Activated T-cell treated with anti-CD3 and anti-CD28 coated beads, Interleukin-2, amount 50 U/mL, for 4 hours (primary cell): ENCODE results near the gene GJB6. TPM values are rescaled to one million over a fixed set of nuclear protein-coding genes. Genes with fewer than 3 reads are reported as not detected.

Experiments
- ATAC-seq, 2 donors: fragments of 200-7000 bp; cut with Tn5 transposase; one replicate each; pipeline ENCODE4 v1.10.0; 2021
- DNase-seq: peaks from one replicate; pipeline ENCODE4 v3.0.0-alpha.2; 2020
- H3K27me3 Mint-ChIP-seq: one replicate; pipeline ENCODE4 v1.8.0; 2021; ENCODE audit warnings: low read depth, mixed read lengths
- H3K36me3 Mint-ChIP-seq: one replicate; pipeline ENCODE4 v1.8.0; 2022; ENCODE audit warnings: mixed read lengths; ENCODE audit not compliant: insufficient read depth
- H3K4me1 Mint-ChIP-seq: one replicate; pipeline ENCODE4 v1.8.0; 2021; ENCODE audit warnings: low read depth, mixed read lengths
- H3K4me3 Mint-ChIP-seq: one replicate; pipeline ENCODE4 v1.8.0; 2021; ENCODE audit warnings: mild to moderate bottlenecking, moderate library complexity, mixed read lengths
- H3K9me3 Mint-ChIP-seq: one replicate; pipeline ENCODE4 v1.8.0; 2021; ENCODE audit warnings: mixed read lengths
- total RNA-seq, 3 donors: library from RNA; stranded (reverse); gene quantifications; one replicate each; pipeline ENCODE4 v1.2.1, GENCODE V29; 2021

GJB6 gene
- total RNA-seq, 3 donors from 2014 or later = 3.1 to 5.1 (median 3.7) TPM

DNA sequence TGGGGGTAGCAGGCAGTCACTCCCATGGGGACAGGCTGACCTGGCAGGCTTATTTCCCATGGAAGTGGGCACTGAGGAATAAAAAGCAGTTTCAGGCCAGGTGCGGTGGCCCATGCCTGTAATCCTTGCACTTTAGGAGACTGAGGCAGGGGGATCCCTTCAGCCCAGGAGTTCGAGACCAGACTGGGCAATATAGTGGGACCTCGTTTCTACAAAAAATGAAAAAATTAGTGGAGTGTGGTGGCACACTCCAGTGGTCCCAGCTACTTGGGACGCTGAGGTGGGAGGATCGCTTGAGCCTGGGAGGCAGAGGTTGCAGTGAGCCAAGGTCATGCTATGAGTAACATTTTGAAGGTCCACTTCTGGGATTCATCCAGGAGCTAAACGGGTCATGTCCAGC lies 45.3 kb downstream of the GJB6 start:
- Mint-ChIP-seq H3K36me3 (no peaks in the 10 kb centered on the region), H3K27me3 (peaks cover 21% of the 10 kb centered on the region), H3K9me3 (no peaks in the 10 kb centered on the region), H3K4me1 (peaks cover 2% of the 10 kb centered on the region), H3K4me3 (no peak overlapping the region)
- ATAC-seq = no peak
- DNase-seq = no peak

GRCh38 chr13:20185366-20186056 lies 46.6 kb downstream of the GJB6 start:
- Mint-ChIP-seq H3K36me3 (no peaks in the 10 kb centered on the region), H3K27me3 (peaks cover 20% of the 10 kb centered on the region), H3K9me3 (no peaks in the 10 kb centered on the region), H3K4me3 (no peak overlapping the region), H3K4me1 (peaks cover 2% of the 10 kb centered on the region)
- DNase-seq = no peak
- no peak for ATAC-seq

DNA sequence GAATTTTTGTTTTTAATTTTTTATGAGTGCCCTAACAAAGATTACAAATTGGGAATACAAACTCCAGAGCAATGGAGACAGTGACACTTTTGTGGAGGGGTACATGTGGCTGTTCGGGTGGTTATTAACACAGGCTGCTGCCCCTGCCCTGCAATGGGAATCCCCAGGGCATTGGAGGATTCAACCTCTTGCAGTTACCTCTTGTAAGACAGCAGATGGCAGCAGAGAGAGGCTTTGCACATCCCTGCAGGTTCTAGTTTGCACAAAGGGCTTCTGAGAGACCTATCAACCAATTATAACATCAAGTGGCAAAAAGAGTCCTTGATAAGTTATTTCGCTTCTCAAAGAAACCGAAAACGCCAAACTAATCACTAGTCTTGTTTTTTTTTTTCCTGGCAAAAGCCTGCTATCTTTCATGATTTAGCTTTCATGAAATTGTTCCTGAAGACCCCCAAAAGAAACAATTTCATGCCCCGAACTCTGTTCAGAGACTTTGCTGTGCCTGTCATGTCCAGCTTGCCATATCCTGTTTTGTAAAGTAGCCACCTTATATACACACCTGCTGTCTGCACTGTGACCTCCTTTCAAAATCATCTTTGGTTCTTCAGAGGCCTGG lies 49.8 kb downstream of the GJB6 start:
- ATAC-seq = peak; percentile 91 to 95
- Mint-ChIP-seq H3K9me3 (no peaks in the 10 kb centered on the region), H3K4me1 (peaks cover 2% of the 10 kb centered on the region), H3K4me3 (no peak overlapping the region), H3K36me3 (no peaks in the 10 kb centered on the region), H3K27me3 (peaks cover 47% of the 10 kb centered on the region)
- peak; percentile 45 for DNase-seq

- H3K9me3 Mint-ChIP-seq = no peaks in the 10 kb centered on the region
- no peak for ATAC-seq
- H3K27me3 Mint-ChIP-seq = peaks cover 53% of the 10 kb centered on the region
- DNase-seq = no peak
- H3K36me3 Mint-ChIP-seq = no peaks in the 10 kb centered on the region
- H3K4me3 Mint-ChIP-seq = no peak overlapping the region
- peaks cover 2% of the 10 kb centered on the region for H3K4me1 Mint-ChIP-seq
These were observed 50.9 kb downstream of the GJB6 start for GRCh38 chr13:20181188-20181587.

DNA sequence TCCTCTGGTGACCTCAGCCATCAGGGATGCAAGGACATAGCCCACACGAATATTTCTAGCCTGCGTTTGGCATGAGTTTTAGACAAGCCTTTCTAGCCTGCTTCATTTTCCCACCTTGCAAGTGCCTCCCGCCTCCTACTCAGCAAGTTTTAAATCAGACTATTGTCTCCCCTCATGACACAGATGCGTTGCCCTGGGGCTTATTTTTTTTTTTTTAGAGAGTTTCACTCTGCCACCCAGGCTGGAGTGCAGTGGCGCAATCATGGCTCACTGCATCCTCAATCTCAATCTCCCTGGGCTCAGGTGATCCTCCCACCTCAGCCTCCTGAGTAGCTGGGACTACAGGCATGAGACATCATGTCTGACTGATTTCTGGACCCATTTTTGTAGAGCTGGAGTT lies 54.0 kb downstream of the GJB6 start:
- no peak overlapping the region for H3K4me3 Mint-ChIP-seq
- no peaks in the 10 kb centered on the region for H3K9me3 Mint-ChIP-seq
- peaks cover 79% of the 10 kb centered on the region for H3K27me3 Mint-ChIP-seq
- DNase-seq (no peak), ATAC-seq (no peak)
- peaks cover 17% of the 10 kb centered on the region for H3K4me1 Mint-ChIP-seq
- no peaks in the 10 kb centered on the region for H3K36me3 Mint-ChIP-seq

DNA sequence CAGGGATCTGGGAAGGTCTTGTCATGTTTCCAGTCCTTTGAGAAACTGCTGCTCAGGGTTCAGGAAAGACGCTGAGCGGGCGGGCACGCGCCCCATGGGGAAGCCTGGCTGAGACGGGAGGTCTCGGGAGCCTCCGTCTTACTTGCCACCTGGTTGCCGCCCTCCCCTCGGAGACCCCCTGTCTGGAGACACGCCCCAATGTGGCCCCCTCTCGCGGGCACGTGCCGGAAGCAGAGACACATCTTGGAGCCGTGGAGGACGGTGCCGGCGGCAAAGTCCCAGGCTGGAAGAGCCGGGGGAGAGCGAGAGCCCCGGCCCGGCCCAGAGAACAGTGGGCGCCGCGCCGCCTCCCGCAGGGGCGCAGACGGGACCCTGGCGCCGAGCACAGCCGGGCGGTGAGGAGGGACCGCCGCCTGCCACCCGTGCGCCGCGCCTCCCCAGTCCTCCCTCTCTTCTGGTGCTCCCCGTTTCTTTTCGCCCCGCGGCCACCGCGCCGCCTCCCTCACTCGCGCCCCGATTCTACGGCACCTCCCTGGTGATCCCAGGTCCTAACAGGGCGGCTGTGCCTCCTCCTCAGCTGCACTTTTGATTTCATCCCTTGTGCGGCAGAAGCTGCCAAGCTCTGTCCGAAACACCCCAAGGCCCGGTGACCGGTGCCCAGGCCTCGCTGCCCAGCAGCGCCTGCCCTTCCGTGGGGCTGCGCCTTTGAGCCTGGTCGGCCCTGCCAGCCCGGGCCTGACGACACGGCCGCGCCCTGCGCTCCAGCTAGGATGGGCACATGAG lies 54.9 kb downstream of the GJB6 start:
- peaks cover 83% of the 10 kb centered on the region for H3K27me3 Mint-ChIP-seq
- ATAC-seq = no peak

DNA sequence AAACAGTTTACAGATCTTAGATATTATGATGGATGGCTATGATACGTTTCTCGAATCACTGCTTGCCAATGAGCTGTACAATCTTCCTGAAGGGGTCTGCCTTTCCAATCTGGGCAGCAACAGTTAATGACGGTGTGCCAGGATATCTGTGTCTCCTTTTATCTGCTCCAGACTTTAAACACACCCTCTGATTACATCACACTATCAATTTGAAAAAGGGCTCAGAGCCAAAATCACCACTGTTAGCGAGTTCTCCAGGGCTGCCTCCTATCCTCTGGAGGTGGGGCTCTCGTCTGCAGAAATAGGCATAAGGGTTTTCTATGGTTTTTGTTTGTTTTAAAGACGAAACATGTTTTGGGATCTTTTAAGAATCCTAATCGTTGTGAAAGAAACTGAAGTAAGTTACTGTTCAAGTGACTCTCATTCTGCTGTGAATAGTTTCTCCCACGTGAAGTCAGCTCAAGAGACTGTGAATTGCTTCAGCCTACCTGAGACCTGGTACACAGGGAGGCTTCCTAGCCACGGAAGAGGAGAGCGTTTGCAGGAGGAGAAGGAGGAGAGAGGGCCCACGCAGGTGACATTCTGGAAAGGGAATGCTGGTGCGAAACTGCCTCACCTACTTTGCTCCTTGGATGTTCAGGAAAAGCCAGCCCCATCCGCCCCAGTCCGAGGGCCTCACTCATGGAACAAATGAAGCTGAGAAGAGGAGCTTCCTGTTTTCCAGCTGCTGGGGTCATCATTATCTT lies 56.0 kb downstream of the GJB6 start:
- Mint-ChIP-seq H3K4me1 (peaks cover 16% of the 10 kb centered on the region), H3K4me3 (no peak overlapping the region), H3K9me3 (no peaks in the 10 kb centered on the region), H3K36me3 (no peaks in the 10 kb centered on the region), H3K27me3 (peaks cover 82% of the 10 kb centered on the region)
- DNase-seq (no peak), ATAC-seq (no peak)

More for the DNA sequence above, 54.9 kb downstream of the GJB6 start:
- Mint-ChIP-seq H3K36me3 (no peaks in the 10 kb centered on the region), H3K9me3 (no peaks in the 10 kb centered on the region), H3K4me3 (no peak overlapping the region), H3K4me1 (peaks cover 18% of the 10 kb centered on the region)
- no peak for DNase-seq

- no peaks in the 10 kb centered on the region for H3K36me3 Mint-ChIP-seq
- DNase-seq (no peak), ATAC-seq (no peak)
- peaks cover 84% of the 10 kb centered on the region for H3K27me3 Mint-ChIP-seq
- H3K4me1 Mint-ChIP-seq = peaks cover 16% of the 10 kb centered on the region
- no peaks in the 10 kb centered on the region for H3K9me3 Mint-ChIP-seq
- H3K4me3 Mint-ChIP-seq = no peak overlapping the region
These were observed 56.7 kb downstream of the GJB6 start for GRCh38 chr13:20175406-20175794.

DNA sequence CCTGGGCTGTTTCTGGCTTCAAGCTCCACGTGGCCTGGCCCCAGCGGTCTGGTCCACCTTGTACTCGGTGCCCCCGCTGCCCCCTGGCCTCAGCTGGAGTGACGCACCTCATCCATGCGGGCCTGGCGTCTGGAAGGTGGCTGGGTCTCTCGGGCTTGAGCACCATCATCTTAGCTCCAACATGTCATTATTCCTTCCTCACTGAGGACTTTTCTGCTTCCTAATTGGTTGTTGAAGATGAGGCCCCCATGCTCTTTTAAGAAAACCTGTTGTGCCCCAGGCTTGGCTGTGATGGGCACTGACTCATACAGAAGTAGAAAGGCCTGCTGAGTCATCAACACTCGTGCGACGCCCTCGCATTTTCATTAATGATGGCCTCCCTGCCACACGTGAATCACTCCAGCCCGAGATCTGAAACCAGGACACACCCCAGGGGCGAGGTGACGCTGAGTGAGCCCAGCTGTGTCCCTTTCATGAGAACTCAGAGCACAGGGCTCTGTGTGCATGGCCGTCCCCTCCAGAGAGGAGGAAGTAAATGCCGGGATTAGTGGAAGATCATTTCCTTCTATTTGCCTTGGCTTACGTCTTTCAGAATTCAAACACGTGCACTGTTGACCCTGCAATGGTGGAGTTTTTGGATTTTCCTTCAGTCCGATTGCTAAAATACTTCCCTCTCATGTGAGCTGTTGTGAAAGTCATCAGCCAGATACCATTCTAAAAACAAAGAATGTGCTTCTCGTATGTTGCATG lies 57.3 kb downstream of the GJB6 start:
- Mint-ChIP-seq H3K27me3 (peaks cover 84% of the 10 kb centered on the region), H3K9me3 (no peaks in the 10 kb centered on the region), H3K4me1 (peaks cover 16% of the 10 kb centered on the region), H3K4me3 (no peak overlapping the region), H3K36me3 (no peaks in the 10 kb centered on the region)
- ATAC-seq (peak; percentile 85 to 93), DNase-seq (peak; percentile 63)

DNA sequence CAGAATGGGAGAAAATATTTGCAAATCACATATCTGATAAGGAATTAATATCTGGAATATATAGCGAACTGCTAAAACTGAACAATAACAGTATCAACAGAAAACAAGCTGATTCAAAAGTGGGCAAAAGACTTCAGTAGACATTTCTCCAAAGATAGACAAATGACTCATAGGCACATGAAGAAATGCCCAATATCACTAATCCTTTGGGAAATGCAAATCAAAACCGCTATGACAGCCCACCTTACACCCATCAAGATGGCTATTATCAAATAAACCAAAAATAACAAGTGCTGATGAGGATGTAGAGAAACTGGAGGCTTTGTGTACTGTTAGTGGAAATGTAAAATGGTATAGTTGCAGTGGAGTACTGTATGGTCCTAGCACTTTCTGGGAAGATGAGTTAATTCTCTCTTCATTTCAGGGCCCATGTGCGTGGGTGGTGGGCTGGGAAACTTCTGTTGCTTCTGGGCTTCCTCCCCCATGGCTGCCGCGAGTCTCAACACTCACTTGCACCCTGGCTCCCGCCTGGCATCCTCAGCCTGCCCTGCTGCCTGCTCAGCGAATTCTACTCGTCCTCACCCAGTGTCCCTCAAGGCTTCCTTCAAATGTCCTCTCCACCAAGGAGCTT lies 58.9 kb downstream of the GJB6 start:
- DNase-seq (no peak), ATAC-seq (no peak)
- Mint-ChIP-seq H3K4me3 (no peak overlapping the region), H3K36me3 (no peaks in the 10 kb centered on the region), H3K27me3 (peaks cover 75% of the 10 kb centered on the region), H3K4me1 (peaks cover 16% of the 10 kb centered on the region), H3K9me3 (no peaks in the 10 kb centered on the region)

Other genes with a start within 250 kb of the GJB6 start
- under 1 TPM; 0.08 to 0.53 (median 0.35) TPM for gene GJA3, start 71.3 kb downstream of the GJB6 start, total RNA-seq
- 1 to 10 TPM; 2.4 to 4.8 (median 4.4) TPM for gene GJB2, start 39.4 kb downstream of the GJB6 start, total RNA-seq